BJ (cell line): ENCODE results near the gene ATRNL1. TPM values are rescaled to one million over a fixed set of nuclear protein-coding genes. Genes with fewer than 3 reads are reported as not detected.
"Not testable (repeated sequence)": the region's sequence is repeated elsewhere in the genome, so short reads cannot be mapped to it uniquely, and the experiment has no call there.

Source experiments
- CTCF ChIA-PET: fragments of 350-600 bp; formaldehyde crosslinking; extraction: SDS; loops from one replicate; lab custom pipeline; 2021; ENCODE audit warnings: antibody characterized with exemption, inconsistent platforms; lab: Yijun Ruan, JAX
- POLR2A ChIA-PET: fragments of 300-600 bp; sonication (Branson Sonifier 250); formaldehyde crosslinking; extraction: SDS; loops from one replicate; lab custom pipeline; 2021; ENCODE audit warnings: antibody characterized with exemption; lab: Charles Lee
- DNase-seq: peaks from one replicate; pipeline ENCODE4 v3.0.0-alpha.2; 2011; ENCODE audit warnings: low read depth
- H3K27me3 ChIP-seq: 2 replicates; pipeline ENCODE4 v1.6.0; 2011; ENCODE audit warnings: low read length; ENCODE audit not compliant: control insufficient read depth, insufficient read depth
- H3K36me3 ChIP-seq: 2 replicates; pipeline ENCODE4 v1.5.1; 2011; ENCODE audit warnings: low read length; ENCODE audit not compliant: control insufficient read depth, insufficient read depth
- H3K4me3 ChIP-seq: 2 replicates; pipeline ENCODE4 v1.5.1; 2011; ENCODE audit warnings: low read depth, mild to moderate bottlenecking, control low read depth, low read length
- polyA plus RNA-seq: library from polyadenylated mRNA; depleted of rRNA; stranded (reverse); fragments of >200 nt; gene quantifications from 2 replicates; pipeline ENCODE4 v1.2.3, GENCODE V29; 2011
- TF ChIP-seq, protein P1 (sequence below): IDR thresholded peaks from 2 replicates; pipeline ENCODE4 v1.5.1; 2011; ENCODE audit warnings: low read depth, mild to moderate bottlenecking, control low read depth, inconsistent platforms, low read length, moderate library complexity; ENCODE audit not compliant: insufficient read depth

Gene ATRNL1
- polyA plus RNA-seq, 1 experiment = not detected

DNA sequence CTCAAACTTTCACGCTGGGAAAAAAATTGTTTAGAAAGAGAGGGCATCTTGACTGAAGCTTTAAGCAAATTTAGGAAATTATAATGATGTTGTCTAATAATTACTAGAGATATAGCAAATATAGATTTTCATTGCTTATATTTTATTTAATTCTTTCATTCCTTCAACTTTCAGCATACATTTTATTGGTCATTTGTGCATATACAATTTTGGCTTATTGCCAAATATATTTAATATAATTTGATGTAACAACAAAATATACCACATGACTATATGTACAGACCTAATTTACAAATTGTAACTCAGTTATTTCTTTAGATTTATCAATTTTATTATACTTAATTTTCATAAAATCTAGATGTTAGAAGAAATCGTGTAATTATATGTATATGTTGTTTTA, 390.1 kb downstream of the ATRNL1 start:
- no peak overlapping the region for H3K4me3 ChIP-seq
- POLR2A ChIA-PET = no interaction called here
- TF ChIP-seq, protein P1, sequence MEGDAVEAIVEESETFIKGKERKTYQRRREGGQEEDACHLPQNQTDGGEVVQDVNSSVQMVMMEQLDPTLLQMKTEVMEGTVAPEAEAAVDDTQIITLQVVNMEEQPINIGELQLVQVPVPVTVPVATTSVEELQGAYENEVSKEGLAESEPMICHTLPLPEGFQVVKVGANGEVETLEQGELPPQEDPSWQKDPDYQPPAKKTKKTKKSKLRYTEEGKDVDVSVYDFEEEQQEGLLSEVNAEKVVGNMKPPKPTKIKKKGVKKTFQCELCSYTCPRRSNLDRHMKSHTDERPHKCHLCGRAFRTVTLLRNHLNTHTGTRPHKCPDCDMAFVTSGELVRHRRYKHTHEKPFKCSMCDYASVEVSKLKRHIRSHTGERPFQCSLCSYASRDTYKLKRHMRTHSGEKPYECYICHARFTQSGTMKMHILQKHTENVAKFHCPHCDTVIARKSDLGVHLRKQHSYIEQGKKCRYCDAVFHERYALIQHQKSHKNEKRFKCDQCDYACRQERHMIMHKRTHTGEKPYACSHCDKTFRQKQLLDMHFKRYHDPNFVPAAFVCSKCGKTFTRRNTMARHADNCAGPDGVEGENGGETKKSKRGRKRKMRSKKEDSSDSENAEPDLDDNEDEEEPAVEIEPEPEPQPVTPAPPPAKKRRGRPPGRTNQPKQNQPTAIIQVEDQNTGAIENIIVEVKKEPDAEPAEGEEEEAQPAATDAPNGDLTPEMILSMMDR = no peak
- no peak for DNase-seq
- CTCF ChIA-PET = no interaction called here
- H3K36me3 ChIP-seq = no peaks in the 10 kb centered on the region
- H3K27me3 ChIP-seq = no peaks in the 10 kb centered on the region

DNA sequence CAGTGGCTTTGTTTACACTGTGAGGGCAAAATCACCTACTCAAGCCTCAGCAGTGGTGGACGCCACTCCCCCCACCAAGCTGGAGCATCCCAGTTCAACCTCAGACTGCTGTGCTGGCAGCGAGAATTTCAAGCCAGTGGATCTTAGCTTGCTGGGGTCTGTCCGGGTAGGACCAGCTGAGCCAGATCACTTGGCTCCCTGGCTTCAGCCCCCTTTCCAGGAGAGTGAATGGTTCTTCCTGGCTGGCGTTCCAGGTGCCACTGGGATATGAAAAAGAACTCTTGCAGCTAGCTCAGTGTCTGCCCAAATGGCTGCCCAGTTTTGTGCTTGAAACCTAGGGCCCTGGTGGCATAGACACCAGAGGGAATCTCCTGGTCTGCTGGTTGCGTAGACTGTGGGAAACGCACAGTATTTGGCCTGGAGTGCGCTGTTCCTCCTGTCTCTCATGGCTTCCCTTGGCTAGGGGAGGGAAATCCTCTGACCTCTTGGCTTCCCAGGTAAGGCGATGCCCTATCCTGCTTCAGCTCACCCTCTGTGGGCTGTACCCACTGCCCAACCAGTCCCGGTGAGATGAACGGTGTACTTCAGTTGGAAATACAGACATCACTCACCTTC, 398.5 kb downstream of the ATRNL1 start:
- ChIA-PET POLR2A (no interaction called here), CTCF (no interaction called here)
- no peak for DNase-seq
- Histone ChIP-seq H3K4me3 (no peak overlapping the region), H3K27me3 (no peaks in the 10 kb centered on the region), H3K36me3 (no peaks in the 10 kb centered on the region)
- TF ChIP-seq, protein P1 = no peak

DNA sequence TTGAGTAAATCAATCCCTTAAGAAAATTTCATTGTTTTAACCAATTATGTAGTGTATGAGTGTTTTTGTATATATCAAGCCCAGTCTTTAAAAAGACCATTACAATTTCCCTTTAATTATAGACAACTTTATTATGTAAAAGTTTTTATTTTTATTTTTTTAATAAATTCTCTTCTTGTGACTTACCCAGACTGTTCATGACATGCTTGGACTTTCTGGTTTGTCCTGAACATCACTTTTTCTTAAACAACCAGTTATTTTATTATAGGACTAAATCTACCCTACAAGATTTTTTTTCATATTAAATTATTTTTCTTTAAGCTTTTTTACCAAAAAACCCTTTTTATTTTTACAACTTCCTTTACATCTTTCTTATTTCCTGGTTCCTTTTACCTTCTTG, 410.4 kb downstream of the ATRNL1 start:
- POLR2A ChIA-PET = no interaction called here
- no peak for DNase-seq
- CTCF ChIA-PET = no interaction called here
- H3K27me3 ChIP-seq = no peaks in the 10 kb centered on the region
- TF ChIP-seq, protein P1 = no peak
- H3K36me3 ChIP-seq = no peaks in the 10 kb centered on the region
- H3K4me3 ChIP-seq = no peak overlapping the region

DNA sequence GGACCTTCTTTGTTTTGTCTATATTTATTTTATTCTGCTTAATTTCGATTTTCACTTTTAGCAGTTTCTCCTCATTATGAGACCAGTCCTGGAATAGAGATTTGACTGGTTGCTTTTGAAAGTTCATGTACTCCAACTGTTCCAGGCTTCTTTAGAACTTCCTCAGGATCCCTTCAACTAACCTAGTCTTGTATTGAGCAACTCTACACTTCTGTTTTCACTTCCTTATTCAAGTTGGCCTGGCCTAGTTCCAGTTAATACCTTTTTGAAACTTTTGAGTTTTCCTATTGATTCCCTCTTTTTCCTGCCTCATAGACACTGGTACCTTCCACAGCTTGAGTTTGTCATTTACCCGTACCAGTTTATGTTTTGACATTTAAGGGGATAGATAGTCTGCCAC, 421.7 kb downstream of the ATRNL1 start:
- ChIA-PET POLR2A (no interaction called here), CTCF (no interaction called here)
- H3K36me3 ChIP-seq = no peaks in the 10 kb centered on the region
- no peak overlapping the region for H3K4me3 ChIP-seq
- TF ChIP-seq, protein P1 = no peak
- no peaks in the 10 kb centered on the region for H3K27me3 ChIP-seq
- no peak for DNase-seq

DNA sequence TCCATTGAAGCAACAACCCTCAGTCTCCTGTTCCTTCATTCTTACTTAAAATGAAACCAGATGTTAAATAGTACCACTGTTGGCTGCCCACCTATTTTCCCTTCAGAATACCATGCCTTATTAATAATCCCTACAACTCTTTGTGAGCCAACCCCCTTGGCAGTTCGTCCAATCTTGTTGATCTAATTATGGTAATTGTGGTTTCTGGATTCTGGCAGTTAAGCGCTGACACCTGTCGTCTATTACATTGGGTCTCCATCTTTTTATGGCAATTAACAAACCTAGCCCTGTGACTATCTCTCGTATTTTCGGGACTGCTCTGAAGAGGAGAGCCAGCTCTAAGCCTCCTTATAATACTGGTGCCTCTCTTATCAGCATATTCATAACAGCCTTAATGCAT, 432.0 kb downstream of the ATRNL1 start:
- Histone ChIP-seq H3K27me3 (no peaks in the 10 kb centered on the region), H3K36me3 (no peaks in the 10 kb centered on the region), H3K4me3 (no peak overlapping the region)
- ChIA-PET POLR2A (no interaction called here), CTCF (no interaction called here)
- DNase-seq = no peak
- TF ChIP-seq, protein P1 = no peak

DNA sequence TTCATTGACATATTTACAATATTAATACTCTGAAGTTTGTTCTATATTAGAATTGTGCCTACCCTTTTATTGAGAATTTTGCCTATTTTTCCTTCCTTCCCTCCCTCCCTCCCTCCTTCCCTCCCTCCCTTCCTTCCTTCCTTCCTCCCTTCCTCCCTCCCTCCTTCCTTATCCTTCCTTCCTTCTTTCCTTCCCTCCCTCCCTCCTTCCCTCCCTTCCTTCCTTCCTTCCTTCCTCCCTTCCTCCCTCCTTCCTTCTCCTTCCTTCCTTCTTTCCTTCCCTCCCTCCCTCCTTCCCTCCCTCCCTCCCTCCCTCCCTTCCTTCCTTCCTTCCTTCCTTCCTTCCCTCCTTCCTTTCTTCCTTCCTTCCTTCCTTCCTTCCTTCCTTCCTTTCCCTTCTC, 434.5 kb downstream of the ATRNL1 start:
- H3K4me3 ChIP-seq, CTCF ChIA-PET, DNase-seq, H3K36me3 ChIP-seq, H3K27me3 ChIP-seq, POLR2A ChIA-PET: not testable (repeated sequence)

DNA sequence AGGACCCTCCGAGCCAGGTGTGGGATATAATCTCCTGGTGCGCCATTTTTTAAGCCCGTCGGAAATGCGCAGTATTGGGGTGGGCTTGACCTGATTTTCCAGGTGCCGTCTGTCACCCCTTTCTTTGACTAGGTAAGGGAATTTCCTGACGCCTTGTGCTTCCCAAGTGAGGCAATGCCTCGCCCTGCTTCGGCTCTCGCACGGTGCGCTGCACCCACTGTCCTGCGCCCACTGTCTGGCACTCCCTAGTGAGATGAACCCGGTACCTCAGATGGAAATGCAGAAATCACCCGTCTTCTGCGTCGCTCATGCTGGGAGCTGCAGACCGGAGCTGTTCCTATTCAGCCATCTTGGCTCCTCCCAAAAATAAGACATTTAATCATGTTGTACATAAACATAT, 443.2 kb downstream of the ATRNL1 start:
- DNase-seq, H3K4me3 ChIP-seq, H3K36me3 ChIP-seq, POLR2A ChIA-PET, H3K27me3 ChIP-seq, CTCF ChIA-PET: not testable (repeated sequence)
